Measurements from ENCODE around the gene CLCN1.
"Not testable (repeated sequence)": the region's sequence is repeated elsewhere in the genome, so short reads cannot be mapped to it uniquely, and the experiment has no call there.

The CLCN1 gene

GRCh38 chr7:143390773-143391317 is 74.9 kb downstream of the CLCN1 start:
- no peak for DNase-seq (ENCODE audit: insufficient read length, low spot score)
- no peak for FAIRE-seq
- TF ChIP-seq, protein P1, sequence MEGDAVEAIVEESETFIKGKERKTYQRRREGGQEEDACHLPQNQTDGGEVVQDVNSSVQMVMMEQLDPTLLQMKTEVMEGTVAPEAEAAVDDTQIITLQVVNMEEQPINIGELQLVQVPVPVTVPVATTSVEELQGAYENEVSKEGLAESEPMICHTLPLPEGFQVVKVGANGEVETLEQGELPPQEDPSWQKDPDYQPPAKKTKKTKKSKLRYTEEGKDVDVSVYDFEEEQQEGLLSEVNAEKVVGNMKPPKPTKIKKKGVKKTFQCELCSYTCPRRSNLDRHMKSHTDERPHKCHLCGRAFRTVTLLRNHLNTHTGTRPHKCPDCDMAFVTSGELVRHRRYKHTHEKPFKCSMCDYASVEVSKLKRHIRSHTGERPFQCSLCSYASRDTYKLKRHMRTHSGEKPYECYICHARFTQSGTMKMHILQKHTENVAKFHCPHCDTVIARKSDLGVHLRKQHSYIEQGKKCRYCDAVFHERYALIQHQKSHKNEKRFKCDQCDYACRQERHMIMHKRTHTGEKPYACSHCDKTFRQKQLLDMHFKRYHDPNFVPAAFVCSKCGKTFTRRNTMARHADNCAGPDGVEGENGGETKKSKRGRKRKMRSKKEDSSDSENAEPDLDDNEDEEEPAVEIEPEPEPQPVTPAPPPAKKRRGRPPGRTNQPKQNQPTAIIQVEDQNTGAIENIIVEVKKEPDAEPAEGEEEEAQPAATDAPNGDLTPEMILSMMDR (IDR thresholded peaks at IDR 0.05; ENCODE audit: insufficient read depth, missing control alignments), result no peak

GRCh38 chr7:143391462-143392404 is 75.8 kb downstream of the CLCN1 start:
- DNase-seq (ENCODE audit: insufficient read length, low spot score), result no peak
- TF ChIP-seq, protein P1 (IDR thresholded peaks at IDR 0.05; ENCODE audit: insufficient read depth, missing control alignments), result no peak
- no peak for FAIRE-seq

DNA sequence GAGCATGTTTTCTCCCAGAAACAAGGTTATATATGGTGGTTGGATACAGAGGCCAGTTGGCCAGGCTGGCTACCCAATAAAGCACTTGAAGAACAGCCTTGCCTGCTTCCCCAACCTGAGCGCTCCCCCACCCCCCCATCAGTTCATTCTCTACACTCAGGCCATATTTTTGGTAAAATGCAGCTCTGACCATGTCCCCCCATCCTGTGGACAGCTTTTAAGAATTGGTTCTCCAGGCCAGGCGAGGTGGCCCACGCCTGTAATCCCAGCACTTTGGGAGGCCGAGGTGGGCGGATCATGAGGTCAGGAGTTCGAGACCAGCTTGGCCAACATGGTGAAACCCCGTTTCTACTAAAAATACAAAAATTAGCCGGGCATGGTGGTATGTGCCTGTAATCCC is 76.5 kb downstream of the CLCN1 start:
- FAIRE-seq; DNase-seq (ENCODE audit: insufficient read length, low spot score): not testable (repeated sequence)

DNA sequence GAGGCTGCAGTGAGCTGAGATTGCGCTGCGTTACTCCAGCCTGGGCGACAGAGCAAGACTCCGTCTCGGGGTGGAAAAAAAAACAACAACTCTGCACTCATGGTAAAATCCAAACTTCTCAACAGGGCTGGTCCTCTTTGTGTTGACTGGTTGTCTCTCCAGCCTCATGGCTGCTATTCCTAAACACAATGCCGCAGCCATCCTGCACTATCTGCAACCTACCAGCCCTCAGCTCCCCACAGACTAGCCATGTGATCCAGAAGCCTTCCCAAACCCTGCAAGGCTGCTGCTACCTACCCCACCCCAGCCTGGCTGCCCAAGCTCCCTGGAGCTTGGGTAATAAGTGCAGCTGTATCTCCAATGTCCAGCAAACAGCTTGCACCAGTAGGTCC is 77.0 kb downstream of the CLCN1 start:
- DNase-seq (ENCODE audit: insufficient read length, low spot score) (no peak), FAIRE-seq (no peak)
- TF ChIP-seq, protein P1 (IDR thresholded peaks at IDR 0.05; ENCODE audit: insufficient read depth, missing control alignments), result no peak

GRCh38 chr7:143393267-143394041 is 77.5 kb downstream of the CLCN1 start:
- DNase-seq (ENCODE audit: insufficient read length, low spot score) (no peak), FAIRE-seq (no peak)
- TF ChIP-seq, protein P1 (IDR thresholded peaks at IDR 0.05; ENCODE audit: insufficient read depth, missing control alignments), result no peak

DNA sequence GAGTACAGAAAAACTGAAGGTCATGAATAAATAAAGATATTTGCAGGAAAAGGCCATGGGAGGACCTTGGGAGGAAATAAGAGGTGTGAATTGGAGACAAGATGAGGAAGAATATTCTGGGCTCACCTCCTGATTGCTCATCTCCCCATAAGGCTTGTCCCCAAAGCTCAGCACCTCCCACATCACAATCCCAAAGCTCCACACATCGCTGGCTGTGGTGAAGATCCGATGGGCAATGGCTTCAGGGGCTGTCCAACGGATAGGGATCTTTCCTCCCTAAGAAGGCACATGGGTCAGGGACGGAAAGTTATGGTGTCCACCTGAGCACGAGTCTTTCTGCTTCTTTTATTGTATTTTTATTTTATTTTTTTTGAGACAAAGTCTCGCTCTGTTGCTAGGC is 78.2 kb downstream of the CLCN1 start:
- no peak for FAIRE-seq
- TF ChIP-seq, protein P1 (IDR thresholded peaks at IDR 0.05; ENCODE audit: insufficient read depth, missing control alignments), result no peak
- no peak for DNase-seq (ENCODE audit: insufficient read length, low spot score)

GRCh38 chr7:143394777-143395176 is 78.9 kb downstream of the CLCN1 start:
- TF ChIP-seq, protein P1 (IDR thresholded peaks at IDR 0.05; ENCODE audit: insufficient read depth, missing control alignments), result no peak
- FAIRE-seq (no peak), DNase-seq (ENCODE audit: insufficient read length, low spot score) (no peak)
